ENCODE measurements around the gene ETV1. TPM values are rescaled to one million over a fixed set of nuclear protein-coding genes. Genes with fewer than 3 reads are reported as not detected.

ETV1 gene
- total and polyA plus RNA-seq, 2 donors from 2014 or later = 2.0 to 28.6 TPM

DNA sequence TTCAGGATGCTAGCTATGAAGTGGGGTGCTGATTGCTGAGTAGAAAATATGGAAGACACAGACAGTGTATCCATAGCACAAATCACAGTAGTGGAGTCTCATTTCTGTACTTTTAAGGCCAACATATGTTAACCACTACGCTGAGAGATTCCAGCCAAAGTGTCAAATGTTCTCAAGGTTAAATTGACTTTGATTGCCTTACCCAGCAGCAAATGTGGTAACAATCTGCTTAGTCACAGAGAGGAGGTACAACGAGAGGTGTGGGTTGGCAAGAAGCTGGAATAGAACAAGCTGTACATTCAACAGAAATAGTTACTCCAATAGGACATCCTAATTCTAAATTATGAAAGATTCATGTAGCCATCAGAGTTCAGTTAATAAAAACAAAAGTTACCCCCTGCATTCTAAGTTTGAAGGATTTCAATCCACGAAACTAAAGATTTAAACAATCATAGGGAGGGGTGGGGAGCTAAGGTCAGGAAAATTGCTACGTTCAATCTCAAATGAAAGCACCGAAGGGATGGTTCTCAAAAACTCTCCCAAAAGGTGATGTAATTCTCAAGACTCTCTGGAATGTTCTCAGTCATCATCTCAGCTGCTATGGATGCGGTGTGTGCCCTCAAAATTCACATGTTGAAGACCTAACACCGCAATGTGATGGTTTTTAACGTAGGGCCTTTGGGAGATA, 137.0 kb downstream of the ETV1 start:
- H3K27ac ChIP-seq (ENCODE audit: low read depth in 2 of 2, low read length in 2 of 2) = no peak overlapping the region
- H3K9ac ChIP-seq (ENCODE audit: low read length in 3 of 3) = no peak overlapping the region
- DNase-seq (no peak), FAIRE-seq (no peak)
- no peak for TF ChIP-seq CTCF (IDR thresholded peaks at IDR 0.05; ENCODE audit: borderline replicate concordance, extremely low read depth, insufficient read depth)
- no peaks in the 10 kb centered on the region for H3K4me1 ChIP-seq (ENCODE audit: control insufficient read depth in 2 of 3, insufficient read depth in 2 of 3, low read depth in 1 of 3, low read length in 3 of 3)
- no peaks in the 10 kb centered on the region for H3K9me3 ChIP-seq (ENCODE audit: control insufficient read depth in 2 of 3, insufficient read depth in 1 of 3, low read length in 3 of 3)
- intact Hi-C loops (cut with DNase I) = no loop called here
- no peak overlapping the region for H3K4me3 ChIP-seq (ENCODE audit: low read length in 3 of 3)
- H3K27me3 ChIP-seq (ENCODE audit: control insufficient read depth, insufficient read depth, low read length) = no peaks in the 10 kb centered on the region
- no peaks in the 10 kb centered on the region for H3K36me3 ChIP-seq (ENCODE audit: control insufficient read depth in 2 of 3, insufficient read depth in 3 of 3, low read length in 3 of 3)

- Histone ChIP-seq H3K27me3 (ENCODE audit: control insufficient read depth, insufficient read depth, low read length) (no peaks in the 10 kb centered on the region), H3K9me3 (ENCODE audit: control insufficient read depth in 2 of 3, insufficient read depth in 1 of 3, low read length in 3 of 3) (no peaks in the 10 kb centered on the region), H3K36me3 (ENCODE audit: control insufficient read depth in 2 of 3, insufficient read depth in 3 of 3, low read length in 3 of 3) (no peaks in the 10 kb centered on the region), H3K27ac (ENCODE audit: low read depth in 2 of 2, low read length in 2 of 2) (no peak overlapping the region), H3K4me1 (ENCODE audit: control insufficient read depth in 2 of 3, insufficient read depth in 2 of 3, low read depth in 1 of 3, low read length in 3 of 3) (no peaks in the 10 kb centered on the region), H3K9ac (ENCODE audit: low read length in 3 of 3) (no peak overlapping the region), H3K4me3 (ENCODE audit: low read length in 3 of 3) (no peak overlapping the region)
- DNase-seq (peak in 4 of 5 donors; percentile 17 to 42 (median 30)), FAIRE-seq (no peak)
- intact Hi-C loops (cut with DNase I) = no loop called here
- no peak for TF ChIP-seq CTCF (IDR thresholded peaks at IDR 0.05; ENCODE audit: borderline replicate concordance, extremely low read depth, insufficient read depth)
Observed at GRCh38 chr7:13851736-13852135, 137.7 kb downstream of the ETV1 start.

DNA sequence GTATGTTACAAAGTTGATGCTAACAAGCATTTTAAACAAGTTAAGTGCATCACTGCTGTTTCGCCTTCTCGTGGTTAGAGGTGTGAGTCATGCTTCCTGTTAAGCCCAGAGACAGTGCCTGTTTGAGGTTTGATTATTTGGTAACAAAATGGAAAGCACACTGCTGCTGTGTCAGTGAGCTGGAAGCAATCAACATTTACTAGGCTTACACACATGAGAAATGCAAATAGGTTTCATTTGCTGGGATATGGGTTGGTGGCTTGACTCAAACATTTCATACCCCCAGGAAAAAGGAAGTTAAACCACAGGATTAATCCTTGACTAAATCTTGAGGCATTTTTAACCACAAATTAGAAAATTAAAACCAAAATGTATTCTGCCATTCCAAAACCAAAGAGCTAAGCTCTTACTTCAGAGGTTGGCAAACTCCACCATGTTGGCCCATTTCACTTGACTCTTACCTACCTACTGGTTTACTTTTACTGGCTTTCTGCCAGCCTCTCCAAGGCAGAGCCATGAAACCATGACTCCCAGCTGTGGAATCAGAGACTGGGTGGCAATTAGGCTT, 139.2 kb downstream of the ETV1 start:
- no peak overlapping the region for H3K4me3 ChIP-seq (ENCODE audit: low read length in 3 of 3)
- no peak overlapping the region for H3K9ac ChIP-seq (ENCODE audit: low read length in 3 of 3)
- TF ChIP-seq CTCF (IDR thresholded peaks at IDR 0.05; ENCODE audit: borderline replicate concordance, extremely low read depth, insufficient read depth) = no peak
- H3K27ac ChIP-seq (ENCODE audit: low read depth in 2 of 2, low read length in 2 of 2) = no peak overlapping the region
- H3K27me3 ChIP-seq (ENCODE audit: control insufficient read depth, insufficient read depth, low read length) = no peaks in the 10 kb centered on the region
- DNase-seq (no peak), FAIRE-seq (no peak)
- no peaks in the 10 kb centered on the region for H3K36me3 ChIP-seq (ENCODE audit: control insufficient read depth in 2 of 3, insufficient read depth in 3 of 3, low read length in 3 of 3)
- H3K4me1 ChIP-seq (ENCODE audit: control insufficient read depth in 2 of 3, insufficient read depth in 2 of 3, low read depth in 1 of 3, low read length in 3 of 3) = no peaks in the 10 kb centered on the region
- intact Hi-C loops (cut with DNase I) = no loop called here
- H3K9me3 ChIP-seq (ENCODE audit: control insufficient read depth in 2 of 3, insufficient read depth in 1 of 3, low read length in 3 of 3) = no peaks in the 10 kb centered on the region
